Spleen (tissue), 7 donors: Measurements from ENCODE around the gene IL1R2.

Experiments used
- POLR2A ChIP-seq, 3 donors: fragments of 450-650 bp; IDR thresholded peaks; one replicate each; pipeline ENCODE4 v1.5.1; 2017; ENCODE audit warnings: antibody characterized with exemption in 3 of 3, mild to moderate bottlenecking in 1 of 3
- TF ChIP-seq, protein P1 (sequence below), 11 experiments: fragments of 200-600 bp in 7 of 11; fragments of 450-650 bp in 4 of 11; sonication (generic) in 4 of 11; IDR thresholded peaks in 8 of 11; conservative IDR thresholded peaks in 3 of 11; 1 replicate in 7 of 11; 2 replicates in 4 of 11; pipeline versions ENCODE4 v1.4.0 to v1.8.0; 2016 to 2021; ENCODE audit warnings: antibody characterized with exemption in 11 of 11, inconsistent platforms in 4 of 11, mild to moderate bottlenecking in 1 of 11
- donor health status: DM: no; HTN: no; CAD: no; lungs with moderate emphysema.
- donor health status: DM: no; HTN: no; CAD: no.
- donor health status: DM: no; HTN: no; CAD: no.

DNA sequence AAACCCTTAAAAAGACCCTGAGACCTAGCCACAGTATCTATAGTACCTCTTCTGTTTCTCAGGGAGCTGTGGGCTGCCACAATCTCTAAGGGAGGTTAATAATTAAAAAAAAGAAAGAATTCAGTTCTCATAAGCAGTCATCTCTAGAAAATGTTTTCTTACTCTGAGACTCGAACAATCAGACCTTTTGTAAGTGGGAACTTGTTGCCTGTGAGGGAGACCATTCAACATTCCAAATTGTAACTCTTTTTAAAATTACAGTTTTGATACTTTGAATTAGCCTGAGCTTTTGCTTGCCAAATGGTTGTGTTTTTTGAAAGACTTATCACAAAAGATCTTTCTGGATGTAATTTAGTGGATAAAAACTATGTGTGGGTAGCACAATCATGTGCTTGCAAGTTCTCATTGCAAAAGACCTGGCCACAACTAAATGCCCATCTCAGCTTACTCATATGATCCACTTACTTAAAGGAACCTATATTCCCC lies 33.3 kb downstream of the IL1R2 start:
- TF ChIP-seq POLR2A (IDR thresholded peaks at IDR 0.05) = no peak
- TF ChIP-seq, protein P1, sequence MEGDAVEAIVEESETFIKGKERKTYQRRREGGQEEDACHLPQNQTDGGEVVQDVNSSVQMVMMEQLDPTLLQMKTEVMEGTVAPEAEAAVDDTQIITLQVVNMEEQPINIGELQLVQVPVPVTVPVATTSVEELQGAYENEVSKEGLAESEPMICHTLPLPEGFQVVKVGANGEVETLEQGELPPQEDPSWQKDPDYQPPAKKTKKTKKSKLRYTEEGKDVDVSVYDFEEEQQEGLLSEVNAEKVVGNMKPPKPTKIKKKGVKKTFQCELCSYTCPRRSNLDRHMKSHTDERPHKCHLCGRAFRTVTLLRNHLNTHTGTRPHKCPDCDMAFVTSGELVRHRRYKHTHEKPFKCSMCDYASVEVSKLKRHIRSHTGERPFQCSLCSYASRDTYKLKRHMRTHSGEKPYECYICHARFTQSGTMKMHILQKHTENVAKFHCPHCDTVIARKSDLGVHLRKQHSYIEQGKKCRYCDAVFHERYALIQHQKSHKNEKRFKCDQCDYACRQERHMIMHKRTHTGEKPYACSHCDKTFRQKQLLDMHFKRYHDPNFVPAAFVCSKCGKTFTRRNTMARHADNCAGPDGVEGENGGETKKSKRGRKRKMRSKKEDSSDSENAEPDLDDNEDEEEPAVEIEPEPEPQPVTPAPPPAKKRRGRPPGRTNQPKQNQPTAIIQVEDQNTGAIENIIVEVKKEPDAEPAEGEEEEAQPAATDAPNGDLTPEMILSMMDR (IDR thresholded peaks at IDR 0.05 in 8 of 11, conservative IDR thresholded peaks at IDR 0.05 in 3 of 11) = no peak
